Stimulated activated CD8-positive, alpha-beta memory T cell treated with anti-CD3 and anti-CD28 coated beads, Interleukin-12 subunit alpha, Interleukin-12 subunit beta, amount 100 ng/mL, for 1 hour (primary cell): ENCODE data around the gene ARVCF.

Source experiments
- DNase-seq: peaks from one replicate; pipeline ENCODE4 v3.0.0-alpha.2; 2020; ENCODE audit warnings: low read depth

ARVCF gene, protein sequence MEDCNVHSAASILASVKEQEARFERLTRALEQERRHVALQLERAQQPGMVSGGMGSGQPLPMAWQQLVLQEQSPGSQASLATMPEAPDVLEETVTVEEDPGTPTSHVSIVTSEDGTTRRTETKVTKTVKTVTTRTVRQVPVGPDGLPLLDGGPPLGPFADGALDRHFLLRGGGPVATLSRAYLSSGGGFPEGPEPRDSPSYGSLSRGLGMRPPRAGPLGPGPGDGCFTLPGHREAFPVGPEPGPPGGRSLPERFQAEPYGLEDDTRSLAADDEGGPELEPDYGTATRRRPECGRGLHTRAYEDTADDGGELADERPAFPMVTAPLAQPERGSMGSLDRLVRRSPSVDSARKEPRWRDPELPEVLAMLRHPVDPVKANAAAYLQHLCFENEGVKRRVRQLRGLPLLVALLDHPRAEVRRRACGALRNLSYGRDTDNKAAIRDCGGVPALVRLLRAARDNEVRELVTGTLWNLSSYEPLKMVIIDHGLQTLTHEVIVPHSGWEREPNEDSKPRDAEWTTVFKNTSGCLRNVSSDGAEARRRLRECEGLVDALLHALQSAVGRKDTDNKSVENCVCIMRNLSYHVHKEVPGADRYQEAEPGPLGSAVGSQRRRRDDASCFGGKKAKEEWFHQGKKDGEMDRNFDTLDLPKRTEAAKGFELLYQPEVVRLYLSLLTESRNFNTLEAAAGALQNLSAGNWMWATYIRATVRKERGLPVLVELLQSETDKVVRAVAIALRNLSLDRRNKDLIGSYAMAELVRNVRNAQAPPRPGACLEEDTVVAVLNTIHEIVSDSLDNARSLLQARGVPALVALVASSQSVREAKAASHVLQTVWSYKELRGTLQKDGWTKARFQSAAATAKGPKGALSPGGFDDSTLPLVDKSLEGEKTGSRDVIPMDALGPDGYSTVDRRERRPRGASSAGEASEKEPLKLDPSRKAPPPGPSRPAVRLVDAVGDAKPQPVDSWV

DNA sequence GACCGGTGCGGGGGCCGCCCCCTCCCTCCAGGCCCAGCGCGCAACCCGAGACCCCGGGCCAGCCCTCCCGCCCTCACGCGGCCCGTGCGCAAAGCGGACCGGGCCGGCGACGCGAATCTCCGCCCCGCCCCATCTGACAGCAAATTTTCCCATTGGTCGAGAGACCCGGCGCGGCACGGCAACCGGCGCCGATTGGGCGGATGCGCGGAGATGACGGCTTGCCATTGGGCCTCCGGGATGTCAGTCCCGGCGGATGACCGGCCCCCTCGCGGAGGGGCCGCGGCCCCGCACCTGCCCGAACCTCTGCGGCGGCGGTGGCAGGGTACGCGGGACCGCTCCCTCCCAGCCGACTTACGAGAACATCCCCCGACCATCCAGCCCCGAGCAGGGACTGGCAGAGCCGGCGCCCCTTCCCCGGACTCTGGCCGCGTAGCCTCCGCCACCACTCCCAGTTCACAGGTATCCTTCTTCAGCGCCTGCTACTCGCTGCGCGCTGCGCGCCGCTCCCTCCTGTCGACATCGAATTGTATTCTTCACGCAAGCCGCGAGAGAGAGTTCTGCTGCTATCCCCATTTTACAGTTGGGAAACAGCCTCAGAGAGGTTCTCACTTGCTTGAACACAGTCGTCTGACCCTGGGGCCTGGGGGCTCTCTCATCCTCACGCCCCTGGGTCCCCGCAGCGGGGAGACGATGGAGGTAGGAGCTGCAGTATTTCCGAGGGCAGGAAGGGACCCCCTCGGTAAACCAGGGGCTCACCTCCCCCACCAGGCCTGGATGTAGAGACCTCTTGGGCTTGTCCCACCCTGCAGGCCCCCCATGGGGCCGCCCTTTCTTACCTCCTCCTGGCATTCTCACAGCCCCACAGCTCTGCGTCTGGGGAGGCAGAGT lies at the start of gene ARVCF:
Gene ARVCF (minus strand): TSS at position 90 of the 888 bp plus-strand sequence. CDS start 26,029 bp downstream, outside the sequence.
- DNase-seq = peak; percentile 86

DNA sequence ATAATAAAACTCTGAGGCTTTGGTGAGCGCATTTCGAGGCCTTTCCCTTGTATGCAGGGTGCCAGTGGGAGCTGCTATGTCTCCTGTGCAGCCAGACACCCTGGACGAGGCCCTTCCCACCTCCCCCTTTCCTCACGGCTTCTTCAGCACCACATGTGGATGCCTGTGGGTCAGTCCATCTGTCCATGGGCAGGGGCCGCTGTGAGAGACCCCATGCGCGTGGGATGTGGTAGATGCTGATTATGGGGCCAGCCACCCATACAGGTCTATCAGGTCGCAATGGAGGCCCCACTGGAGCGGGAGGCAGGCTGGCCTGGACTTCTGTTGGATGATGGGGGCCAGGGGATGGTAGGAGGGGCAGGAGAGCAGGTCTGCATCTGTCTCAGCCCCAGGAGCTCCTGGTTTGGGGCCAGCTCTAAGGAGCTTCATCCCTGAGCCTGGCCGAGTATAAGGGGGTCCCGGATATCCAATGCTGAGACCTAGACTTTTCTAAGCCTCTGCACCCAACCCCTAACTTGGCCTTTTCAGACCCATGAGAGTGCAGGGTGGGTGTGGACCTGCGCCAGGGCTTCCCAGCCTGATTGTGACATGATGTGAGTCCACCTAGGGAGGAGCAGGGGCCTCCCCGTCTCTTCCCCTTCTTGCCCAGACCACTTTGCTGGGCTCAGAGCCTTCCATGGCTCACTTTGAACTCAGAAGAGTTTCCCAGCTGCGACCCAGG lies 49.4 kb upstream of the ARVCF start:
- no peak for DNase-seq

DNA sequence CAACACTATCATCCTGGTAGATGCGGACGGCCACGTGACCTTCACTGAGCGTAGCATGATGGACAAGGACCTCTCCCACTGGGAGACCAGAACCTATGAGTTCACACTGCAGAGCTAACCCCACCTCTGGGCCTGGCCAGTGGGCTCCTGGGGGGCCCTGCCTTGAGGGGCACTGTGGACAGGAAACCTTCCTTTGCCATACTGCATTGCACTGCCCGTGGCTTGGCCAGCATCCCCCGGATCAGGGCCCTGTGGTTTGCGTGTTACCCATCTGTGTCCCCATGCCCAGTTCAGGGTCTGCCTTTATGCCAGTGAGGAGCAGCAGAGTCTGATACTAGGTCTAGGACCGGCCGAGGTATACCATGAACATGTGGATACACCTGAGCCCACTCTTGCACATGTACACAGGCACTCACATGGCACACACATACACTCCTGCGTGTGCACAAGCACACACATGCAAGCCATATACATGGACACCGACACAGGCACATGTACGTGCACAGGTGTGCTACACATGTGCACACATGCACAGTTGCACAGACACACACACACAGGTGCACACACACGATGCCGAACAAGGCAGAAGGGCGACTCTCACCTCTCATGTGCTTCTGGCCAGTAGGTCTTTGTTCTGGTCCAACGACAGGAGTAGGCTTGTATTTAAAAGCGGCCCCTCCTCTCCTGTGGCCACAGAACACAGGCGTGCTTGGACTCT lies 48.1 kb upstream of the ARVCF start:
- no peak for DNase-seq

DNA sequence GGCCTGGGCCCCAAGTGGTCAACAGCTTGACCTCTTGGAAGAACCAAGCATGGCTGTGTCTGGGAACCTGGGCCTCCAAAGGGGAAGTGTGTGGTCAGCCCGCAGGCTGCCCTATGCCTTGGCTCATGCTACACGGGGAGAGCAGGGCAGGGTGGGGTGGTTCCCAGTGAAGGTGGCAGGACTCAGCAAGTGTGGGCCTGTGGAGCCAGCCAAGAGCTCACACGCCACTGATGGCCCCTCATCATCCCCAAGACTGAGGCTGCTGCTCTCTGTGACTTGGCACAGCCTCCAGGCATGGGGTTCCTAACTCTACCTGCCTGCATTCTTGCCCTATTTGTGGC lies 47.5 kb upstream of the ARVCF start:
- no peak for DNase-seq

DNA sequence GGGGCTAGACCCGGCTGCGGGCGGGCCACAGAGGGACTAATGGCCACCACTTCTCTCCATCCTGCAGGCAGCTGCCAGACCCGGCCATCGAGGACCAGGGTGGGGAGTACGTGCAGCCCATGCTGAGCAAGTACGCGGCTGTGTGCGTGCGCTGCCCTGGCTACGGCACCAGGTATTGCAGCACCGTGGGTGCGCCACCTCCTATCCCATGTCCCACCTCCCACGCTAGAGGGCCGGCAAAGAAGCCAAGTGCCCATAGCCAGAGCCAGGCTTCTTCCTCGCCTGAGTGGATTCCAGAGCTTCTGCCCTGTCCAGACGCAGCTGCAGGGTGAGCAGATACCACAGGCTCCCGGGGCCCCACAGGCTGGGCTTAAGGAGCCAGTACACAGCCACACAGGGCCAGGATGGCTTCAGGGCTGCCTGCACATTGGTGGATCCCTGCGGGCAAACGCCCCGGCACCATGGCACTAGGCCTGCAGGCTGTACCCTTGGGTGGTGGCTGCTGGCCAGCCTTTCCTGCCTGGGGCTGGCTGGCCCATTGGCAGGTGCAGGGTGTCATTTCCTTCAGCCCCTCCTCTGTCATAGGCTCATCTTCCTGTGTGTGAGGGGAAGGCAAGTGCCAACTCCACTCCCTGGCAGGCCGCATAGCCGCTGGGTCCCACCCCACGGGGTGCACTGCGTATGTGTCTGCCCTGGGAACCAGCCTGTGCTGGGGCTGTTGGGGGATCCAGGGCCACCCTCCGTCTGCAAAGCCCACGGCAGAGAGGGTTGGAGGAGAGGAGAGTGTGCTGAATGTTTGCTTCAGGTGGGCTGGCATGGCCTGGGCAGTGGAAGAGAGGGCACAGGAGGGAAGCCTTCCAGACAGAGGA lies 46.9 kb upstream of the ARVCF start:
- DNase-seq = no peak

DNA sequence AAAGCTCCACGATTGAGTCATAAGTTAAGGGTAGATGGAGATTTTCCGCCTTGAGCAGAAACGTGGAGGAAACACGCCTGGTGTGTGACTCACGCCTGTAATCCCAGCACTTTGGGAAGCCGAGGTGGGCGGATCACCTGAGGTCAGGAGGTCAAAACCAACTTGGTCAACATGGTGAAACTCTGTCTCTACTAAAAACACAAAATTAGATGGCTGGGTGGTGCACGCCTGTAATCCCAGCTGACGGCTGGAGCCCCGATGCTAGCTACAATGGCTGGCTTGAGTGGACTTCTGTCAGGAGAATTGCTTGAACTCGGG lies 46.1 kb upstream of the ARVCF start:
- DNase-seq = no peak

DNA sequence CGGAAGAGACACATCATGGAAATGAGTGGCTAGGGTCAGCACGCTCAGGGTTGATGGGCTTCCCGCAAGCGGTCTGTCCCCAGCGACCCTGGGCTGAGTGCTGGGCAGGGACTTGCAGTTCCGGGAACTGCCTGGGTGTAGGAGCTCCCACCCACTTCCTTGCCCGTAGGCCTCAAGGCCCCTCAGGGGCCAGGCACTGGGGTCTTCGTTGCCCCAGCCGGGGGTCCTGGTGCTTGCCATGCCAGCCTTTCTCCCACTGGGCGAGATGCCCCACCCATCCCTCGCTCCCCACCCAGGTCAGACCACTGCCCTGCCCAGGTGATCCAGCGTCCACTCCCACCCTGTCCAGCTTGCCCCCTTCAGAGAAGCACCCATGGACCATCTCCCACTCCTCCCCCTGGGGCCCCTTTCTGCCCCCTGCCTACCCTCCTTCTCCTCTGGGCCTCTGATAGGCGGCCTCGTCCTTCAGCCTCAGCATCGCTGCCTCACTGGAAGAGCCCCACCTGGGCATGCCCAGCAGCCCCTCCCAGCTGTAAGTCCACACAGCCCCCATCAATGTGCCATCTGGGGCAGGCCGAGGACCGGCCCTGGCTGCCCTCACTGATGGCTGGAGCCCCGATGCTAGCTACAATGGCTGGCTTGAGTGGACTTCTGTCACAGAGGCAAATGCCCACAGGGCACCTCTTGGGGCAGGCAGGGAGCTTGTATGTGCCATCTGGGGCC lies 45.6 kb upstream of the ARVCF start:
- DNase-seq = no peak

DNA sequence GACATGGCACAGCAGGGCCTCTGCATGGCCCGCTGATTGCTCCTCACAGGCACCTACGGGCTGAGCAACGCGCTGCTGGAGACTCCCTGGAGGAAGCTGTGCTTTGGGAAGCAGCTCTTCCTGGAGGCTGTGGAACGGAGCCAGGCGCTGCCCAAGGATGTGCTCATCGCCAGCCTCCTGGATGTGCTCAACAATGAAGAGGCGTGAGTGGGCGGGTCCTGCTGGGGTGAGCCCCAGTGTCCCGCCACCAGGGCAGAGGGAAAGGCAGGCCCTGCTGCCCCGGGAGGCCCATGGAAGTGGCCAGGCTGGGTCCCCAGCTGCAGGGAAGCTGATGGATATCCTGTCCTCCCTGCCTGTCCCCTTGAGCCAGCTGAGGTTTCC lies 44.8 kb upstream of the ARVCF start:
- no peak for DNase-seq

DNA sequence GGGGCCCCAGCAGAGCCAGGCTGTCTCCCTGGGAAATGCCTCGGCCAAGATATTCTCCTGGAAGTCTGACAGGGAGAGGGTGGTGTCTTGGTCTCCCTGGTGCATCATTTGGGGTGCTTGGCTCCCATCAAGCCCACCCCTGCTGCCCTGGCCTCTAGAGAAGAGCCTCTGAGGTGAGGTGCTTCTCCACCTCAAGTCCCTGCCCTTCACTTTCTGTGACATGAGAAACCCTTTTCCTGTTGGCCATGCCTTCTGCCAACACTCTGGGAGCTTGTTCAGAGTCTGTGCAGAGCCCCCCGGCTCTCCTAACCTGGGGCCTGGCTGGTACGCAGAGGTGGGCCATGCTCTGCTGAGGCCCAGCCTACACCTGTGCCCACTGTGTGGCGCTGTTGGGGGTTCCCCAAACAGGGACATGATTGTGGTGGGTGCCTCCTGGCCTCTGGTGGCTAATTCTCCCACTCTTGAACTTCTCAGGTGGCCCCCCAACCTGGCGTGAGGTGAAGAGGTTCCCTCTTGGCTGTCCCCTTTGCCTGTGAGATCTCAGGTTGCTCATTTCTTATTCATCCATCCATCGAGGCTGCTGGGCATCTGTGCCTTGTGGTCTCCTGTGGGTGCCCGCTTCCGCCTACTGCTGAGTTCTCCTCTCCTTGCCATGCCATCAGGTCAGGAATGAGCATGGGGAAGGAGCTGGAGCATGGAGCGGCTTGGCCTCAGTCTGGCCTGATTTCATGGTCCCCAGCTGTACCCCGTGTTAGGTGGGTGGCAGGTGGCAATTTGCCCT lies 44.3 kb upstream of the ARVCF start:
- no peak for DNase-seq

DNA sequence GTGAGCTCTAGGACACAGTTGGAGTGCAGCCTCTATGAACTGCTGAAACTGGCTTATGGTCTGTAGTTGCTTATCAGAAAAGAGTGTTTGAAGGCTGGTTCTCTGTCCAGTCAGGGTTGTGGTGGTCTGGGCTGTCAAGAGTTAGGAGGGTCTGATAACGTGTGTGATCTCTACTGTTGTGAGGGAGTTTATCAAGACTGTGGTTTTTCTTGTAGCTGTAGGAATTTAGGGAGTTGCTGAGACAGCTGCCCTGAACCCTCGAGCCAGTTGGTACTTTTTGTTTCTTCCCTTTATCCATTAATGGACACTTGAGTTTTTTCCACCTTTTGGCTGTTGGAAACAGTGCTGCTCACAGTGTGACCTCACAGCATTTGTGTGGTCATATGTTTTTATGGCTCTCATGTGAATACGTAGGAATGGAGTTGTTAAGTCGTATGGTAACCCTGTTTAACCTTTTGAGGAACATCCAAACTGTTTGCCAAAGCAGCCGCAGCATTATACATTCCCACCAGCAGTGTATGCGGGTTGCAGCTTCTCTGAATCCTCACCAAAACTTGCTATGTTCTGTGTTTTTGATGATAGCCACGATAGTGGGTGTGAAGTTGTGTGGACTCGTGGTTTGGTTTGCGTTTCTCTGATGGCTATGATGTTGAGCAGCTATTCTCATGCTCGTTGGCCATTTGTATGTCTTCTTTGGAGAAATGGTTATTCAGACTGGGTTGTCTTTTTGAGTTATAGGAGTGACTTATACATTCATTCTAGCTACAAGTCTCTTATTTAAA lies 42.6 kb upstream of the ARVCF start:
- no peak for DNase-seq

DNA sequence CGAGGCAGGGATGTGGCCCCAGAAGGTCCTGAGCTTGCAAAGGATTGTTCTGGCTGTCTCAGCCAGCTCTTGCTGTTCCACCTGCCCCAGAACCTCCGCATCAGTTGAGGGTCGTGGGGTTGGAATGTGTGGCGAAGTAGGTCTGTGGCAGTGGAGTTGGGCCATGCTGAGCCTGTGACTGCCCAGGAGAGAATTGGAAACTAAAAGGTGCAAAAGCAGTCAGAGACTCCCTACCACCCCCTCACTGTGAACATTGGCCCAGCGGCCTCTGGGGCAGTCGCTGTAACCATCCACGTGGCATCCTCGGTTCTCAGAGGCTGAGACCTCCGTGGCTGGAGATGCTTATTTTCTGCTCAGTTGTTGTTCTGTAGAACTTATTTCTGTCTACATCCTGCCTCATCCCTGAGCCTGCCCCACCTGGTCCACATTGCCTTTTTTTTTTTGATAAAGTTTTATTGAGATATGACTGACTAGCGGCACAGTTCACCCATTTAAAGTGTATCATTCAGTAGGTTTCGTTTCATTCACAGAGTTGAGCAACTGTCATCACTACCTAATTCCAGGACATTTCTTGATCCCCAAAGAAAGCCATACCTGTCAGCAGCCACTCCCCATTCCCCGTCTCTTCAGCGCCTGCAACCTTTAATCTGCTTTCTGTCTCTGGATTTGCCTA lies 41.1 kb upstream of the ARVCF start:
- DNase-seq = no peak

DNA sequence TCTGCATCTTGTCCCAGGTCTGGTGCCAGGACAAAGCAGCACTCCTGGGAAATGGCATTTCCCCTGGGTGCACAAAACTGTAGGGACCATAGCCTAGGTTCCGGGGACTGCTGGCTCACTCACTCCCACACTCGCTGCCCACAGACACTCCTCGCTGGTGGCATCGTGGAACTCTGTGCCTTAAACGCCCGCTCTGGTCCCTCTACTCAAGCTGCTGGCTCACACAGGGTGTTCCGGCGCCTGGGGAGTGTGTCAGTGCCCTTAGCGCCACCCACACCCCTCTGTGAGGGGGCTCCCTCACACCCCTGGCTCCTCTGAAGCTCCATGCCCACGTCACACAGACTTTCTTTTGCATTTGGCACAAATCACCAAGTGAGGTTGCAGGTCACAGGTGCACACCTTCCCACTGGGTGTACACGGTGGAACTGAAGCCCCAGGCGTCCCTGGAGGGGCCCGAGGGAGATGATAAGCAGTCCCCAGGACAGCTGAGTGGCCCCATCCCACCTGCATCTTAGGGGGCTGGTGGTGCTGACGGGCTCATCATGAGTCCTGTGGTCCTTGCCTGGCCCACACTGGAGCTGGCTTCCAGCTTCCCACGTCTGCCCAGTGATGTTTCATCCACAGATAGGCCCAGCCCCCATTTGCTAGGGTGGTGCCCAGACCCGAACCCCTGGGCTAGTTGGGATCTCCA lies 40.2 kb upstream of the ARVCF start:
- no peak for DNase-seq

DNA sequence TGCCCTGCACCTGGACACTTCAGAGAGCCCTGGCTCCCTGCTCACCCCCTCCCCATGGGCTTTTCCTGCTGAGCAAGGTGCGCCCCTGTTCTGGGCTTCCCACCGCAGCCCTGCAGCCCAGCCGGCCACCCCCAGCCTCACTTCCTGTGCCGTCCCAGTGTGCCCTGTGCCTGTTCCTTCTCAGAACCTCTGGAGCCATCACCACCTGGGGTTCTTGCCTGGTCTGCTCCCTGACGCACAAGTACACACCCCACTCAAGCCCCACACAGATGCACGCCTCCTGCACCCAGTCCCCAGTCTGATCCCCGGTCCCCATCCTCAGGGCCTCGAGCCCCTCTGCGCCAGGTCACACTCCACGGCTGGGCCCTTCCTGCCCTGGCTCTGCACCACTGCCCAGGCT lies 39.5 kb upstream of the ARVCF start:
- DNase-seq = no peak

DNA sequence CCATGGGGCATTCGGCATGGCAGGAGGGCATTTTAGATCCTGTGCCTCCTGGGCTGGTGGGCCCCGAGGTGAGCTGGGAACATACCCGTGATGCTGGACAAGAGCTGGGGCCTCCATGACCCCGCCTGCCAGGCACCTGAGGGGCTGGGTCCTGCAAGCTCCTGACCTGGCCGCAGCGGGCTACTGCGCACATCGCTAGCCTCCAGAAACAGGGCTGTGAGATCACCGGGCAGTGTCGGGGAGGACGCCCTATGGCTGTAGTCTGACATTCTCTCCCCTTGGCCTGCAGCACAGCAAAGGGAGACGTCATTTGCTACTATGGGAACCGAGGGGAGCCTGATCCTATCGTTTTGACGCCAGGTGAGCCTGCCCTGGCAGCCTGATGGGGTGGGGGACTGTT lies 39.0 kb upstream of the ARVCF start:
- DNase-seq = no peak

DNA sequence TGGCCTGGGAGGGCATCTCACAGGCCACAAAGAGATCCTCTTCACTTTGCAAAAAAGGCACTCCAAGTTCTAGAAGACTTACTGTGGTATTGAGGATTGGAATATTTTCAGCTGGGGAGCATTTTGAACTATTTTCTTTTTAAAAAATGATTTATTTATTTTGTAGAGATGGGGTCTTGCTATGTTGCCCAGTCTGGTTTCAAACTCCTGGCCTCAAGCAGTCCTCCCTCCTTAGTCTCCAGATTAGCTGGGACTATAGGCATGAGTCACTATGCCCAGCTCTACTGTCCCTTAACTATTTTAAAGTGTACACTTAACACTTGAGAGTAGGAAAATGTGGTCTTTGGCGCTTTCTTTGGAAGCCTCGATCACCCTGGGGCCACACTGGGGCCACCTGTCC lies 38.5 kb upstream of the ARVCF start:
- no peak for DNase-seq

DNA sequence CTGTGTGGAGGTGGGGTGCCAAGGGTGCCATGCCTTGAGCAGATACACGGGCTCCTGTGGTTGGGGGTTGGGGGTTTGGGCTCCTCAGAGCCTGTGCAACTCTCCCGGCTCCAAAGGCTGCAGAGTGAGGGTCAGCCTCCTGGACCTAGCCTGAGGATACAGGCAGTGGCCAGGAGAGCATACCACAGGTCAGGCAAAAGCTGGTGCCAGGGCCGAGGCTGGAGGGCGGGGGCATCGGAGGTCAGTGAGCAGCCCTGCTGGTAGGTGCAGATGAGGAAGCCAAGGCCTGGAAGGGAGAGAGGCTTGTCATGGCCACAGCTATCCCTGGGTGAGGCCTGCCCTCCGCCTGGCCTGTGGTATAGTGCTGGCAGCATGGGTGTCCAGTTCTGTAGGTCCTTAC lies 37.9 kb upstream of the ARVCF start:
- DNase-seq = no peak

DNA sequence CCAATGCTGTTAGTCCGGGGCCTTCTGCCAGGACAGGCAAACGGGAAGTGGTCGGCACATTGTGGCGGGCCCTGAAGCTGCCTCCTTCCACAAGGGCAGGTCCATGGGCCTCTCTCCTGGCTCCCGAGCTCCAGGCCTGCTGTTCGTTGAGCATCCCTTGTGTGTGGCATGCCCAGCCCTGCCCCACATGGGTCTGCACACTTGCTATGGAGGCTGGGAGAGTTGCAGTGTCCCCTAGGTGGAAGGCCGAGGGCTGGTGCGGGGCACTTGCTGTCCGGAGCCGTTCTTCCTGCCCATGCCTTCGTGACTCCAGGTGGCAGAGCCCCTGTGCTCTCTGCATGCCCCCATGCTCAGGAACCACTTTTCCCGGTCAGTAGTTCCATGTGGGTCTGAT lies 37.4 kb upstream of the ARVCF start:
- no peak for DNase-seq
